SH-SY5Y (cell line): ENCODE data around the gene CLEC2L.

Source experiments
- GATA2 ChIP-seq: IDR thresholded peaks from 2 replicates; pipeline ENCODE4 v1.6.1; 2011; ENCODE audit warnings: mild to moderate bottlenecking, low read depth, low read length
- GATA3 ChIP-seq: IDR thresholded peaks from 2 replicates; pipeline ENCODE4 v1.6.1; 2011; ENCODE audit warnings: low read depth, mild to moderate bottlenecking, low read length, moderate library complexity

- TF ChIP-seq GATA3 (no peak), GATA2 (no peak)
Measured at GRCh38 chr7:139490130-139490529, 33.4 kb upstream of the CLEC2L start.
